Pons (tissue), 1 donor: ENCODE results near the gene PDZRN4.
"Not testable (repeated sequence)": the region's sequence is repeated elsewhere in the genome, so short reads cannot be mapped to it uniquely, and the experiment has no call there.

Source experiments
- DNase-seq: peaks from one replicate; pipeline ENCODE4 v3.0.0-alpha.2; 2016; ENCODE audit warnings: low spot score

PDZRN4 gene

DNA sequence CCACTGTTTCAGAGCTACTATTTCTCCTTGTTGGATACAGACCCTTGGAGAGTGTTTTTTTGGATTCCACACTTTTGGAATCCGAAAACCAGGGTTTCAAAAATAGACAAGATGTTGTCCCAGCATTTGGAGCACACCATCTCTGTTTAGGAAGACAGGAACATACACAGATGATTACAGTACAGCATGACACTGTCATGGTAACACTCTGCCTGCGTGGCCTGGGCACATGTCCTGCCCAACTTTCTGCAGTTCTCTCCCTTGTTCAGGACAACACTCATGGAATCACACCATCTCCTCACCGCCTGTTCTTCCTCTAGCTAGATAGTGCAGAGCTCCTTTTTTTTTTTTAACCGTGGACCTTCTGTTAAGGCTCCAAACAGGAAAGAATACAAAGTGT lies 369.2 kb downstream of the PDZRN4 start:
- DNase-seq = no peak

DNA sequence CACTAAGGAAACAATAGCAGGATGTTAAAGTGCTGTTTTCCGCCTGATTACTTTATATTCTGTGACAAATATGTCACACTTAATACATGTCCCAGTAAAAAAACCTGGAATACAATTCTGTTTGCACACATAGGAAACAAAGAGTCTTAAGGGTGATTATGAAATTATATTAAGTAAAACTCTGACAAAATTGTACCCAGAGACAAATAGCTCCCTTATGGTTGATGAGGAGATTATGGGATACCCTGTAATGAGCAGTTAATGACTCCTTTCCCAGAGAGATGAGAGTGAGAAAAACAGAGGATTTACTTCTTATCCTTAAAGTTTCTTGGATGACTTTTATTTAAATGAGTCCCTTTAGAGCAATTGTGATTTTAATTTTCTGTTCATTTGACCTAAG lies 370.6 kb downstream of the PDZRN4 start:
- no peak for DNase-seq

DNA sequence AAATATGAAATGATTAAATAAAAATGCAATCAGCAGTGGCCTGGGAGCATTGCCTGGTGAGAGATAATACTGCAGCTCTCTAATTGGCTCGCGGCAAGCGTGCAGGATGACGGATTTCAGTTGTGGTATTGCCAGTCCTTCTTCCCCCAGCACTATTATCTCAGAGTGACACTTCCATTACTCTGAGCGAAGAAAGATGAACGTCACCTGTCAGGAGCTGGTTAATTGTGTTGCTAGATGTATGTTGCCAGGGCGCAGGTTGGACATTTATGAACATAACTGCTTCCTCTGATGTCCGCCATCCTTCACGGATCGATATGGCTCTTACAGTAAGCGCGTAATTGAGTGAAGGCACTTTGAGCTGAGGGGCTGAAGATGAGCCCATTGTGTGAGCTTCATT lies 374.9 kb downstream of the PDZRN4 start:
- DNase-seq = no peak

DNA sequence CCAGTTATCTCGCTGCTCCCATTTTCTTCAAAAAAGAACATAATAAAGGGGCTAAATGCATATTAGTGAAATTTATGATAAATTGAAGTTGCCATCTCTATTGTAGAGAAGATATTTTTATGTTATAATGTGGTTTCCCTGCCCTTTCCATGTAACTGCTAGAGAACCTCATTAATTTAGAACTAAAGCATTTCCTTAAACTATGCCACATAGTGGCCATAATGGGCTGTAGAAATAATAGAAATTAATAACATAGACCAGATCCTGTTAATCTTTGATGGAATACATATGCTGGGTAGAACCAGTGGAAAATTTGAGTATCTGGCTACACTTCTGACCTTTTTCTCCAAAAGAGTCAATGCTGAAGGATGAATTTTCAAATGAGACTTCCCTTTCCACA lies 376.7 kb downstream of the PDZRN4 start:
- DNase-seq = no peak

DNA sequence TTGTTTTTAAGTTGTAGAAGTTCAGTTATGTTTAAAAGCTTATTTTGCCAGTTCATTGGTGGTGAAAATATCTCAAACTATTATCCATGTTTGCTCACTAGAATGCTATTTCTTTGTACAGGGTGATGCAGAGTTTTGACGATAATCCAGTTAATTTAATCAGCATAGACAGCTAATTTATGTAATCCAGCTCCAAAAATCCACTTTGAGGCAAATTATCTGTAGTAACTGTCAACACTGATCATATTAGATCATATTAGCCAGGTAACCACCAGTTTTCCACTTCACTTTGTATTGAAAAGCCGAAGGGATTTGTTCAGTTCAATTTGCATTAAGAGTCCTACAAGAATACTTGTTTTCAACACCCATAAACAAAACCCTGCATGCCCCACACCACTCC lies 378.6 kb downstream of the PDZRN4 start:
- no peak for DNase-seq

DNA sequence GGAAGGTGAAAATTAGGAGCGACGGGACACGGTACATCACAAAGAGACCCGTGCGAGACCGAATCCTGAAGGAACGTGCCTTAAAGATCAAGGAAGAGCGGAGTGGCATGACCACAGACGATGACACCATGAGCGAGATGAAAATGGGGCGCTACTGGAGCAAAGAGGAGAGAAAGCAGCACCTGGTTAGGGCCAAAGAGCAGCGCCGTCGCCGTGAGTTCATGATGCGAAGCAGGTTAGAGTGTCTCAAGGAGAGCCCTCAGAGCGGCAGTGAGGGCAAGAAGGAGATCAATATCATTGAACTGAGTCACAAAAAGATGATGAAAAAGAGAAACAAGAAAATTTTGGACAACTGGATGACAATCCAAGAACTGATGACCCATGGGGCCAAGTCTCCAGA lies 385.3 kb downstream of the PDZRN4 start:
- DNase-seq = no peak

DNA sequence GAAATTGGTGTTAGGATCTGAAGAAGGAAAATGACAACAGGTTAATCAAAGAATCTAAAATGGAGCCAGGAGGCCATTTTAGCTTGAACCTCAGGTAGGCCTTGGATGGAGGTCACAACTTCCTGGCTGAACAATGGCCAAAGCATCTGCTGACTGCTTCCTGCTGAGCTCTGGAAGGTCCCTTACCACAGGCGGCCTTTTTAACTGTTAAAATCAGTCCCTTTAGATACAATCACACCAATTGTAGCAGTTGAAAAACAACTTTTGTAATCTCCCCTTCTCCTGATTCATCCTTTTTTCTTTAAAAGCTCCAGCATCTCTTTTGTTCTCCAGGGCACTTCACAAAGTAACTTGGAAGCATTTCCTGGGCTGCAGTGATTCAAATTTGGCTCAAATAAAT lies 388.8 kb downstream of the PDZRN4 start:
- DNase-seq = no peak

DNA sequence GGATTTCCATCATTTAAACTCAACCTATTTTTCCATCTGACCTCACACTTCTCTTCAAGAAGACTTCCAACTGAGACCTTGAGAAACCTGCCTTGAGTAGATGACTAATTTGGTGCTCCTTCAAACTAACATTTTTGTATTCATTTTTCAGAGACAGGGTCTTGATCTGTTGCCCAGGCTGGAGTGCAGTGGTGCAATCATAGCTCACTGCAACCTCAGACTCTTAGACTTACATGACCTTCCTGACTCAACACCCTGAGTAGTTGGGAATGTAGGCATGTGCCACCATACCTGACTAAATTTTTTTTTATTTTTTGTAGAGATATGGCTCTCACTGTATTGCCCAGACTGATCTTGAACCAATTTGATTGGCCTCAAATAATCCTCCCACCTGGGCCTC lies 389.9 kb downstream of the PDZRN4 start:
- no peak for DNase-seq

DNA sequence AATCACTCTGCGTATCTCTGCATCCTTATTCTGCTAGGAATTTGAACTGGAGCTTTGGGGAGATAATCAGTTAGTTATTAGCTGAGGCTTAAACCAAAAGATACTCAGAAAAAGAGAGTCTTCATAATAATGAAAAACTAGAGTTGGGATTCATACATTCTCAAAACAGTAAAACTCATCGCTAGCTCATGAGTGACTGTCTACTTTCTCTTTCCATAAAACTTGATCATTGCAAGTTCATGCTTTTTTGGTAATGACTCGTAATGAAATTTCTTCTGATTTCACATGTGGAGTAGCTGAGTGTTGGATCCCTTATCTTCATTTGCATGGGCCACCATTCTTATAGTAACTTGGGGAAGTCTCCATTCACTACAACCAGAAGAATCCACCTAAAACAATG lies 397.7 kb downstream of the PDZRN4 start:
- DNase-seq = no peak

DNA sequence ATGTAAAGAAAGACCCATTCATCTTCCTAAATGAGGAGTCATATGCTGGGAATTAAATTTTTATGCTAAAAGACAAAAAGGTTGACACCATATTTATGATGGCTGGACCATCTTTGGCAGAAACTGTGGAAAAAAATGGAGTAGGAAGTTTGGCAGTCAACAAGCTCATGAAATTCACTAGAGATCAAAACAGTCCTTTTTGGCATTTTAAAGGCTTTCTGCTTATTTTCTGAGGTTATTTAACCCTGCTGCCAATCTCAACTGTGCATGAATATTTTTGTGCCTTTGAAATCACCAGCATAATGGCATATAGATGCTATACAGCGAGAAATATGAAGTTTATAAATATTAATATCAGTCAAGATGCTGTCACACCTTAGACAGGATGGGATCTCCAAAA lies 399.5 kb downstream of the PDZRN4 start:
- DNase-seq = no peak

DNA sequence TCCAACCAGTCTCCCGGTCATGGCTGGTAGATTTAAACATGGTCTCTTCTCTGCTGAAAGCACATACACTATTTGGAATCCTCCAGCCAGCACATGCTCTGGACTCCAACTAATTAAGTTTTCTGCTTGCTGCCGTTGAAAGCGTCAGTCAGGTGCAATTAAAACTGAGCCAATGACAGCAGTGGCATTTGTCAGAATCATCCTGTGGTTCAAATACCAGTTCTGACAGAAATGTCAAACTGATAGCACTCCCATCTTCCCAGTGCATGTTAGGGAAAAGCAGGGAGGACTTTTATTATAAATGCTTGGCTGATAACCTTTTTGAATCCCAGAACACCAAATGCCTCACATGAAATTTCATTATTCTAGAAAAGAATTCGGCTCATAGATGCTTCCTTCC lies 401.8 kb downstream of the PDZRN4 start:
- no peak for DNase-seq

DNA sequence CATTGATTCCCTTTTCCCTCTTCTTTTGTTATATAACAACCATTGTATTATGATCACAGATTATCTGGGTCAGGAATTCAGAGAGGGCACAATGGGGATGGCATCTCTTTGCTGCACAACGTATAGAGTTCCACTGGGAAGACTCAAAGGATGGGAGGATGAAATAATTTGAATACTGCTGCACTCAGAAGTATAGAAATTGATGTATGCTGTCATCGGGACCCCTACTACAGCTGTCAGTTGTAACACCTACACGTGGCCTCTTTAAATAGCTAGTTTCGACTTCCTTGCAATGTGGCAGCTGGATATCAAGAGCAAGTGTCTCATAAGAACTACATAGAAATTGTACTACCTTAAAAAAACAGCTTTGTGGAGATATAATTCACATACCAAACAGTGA lies 408.1 kb downstream of the PDZRN4 start:
- DNase-seq = no peak

DNA sequence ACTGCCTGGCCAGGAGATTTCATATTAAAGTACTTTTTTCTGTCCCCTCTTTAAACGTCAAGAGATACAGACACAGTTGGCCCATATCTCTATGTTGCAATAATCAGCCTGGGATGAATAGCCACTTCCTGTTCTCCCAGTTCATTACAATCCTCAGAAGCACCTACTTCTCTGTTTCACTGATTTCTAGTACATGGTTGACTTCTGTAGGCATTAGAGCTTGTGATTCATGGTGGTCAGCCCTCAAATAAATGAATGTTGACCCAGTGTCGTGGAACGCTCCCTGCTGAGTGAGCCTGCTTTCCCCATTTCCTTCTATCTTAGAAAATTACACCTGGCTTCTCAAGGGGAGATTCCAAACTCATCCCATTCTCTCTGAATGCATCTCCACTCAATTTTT lies 416.7 kb downstream of the PDZRN4 start:
- DNase-seq = no peak

DNA sequence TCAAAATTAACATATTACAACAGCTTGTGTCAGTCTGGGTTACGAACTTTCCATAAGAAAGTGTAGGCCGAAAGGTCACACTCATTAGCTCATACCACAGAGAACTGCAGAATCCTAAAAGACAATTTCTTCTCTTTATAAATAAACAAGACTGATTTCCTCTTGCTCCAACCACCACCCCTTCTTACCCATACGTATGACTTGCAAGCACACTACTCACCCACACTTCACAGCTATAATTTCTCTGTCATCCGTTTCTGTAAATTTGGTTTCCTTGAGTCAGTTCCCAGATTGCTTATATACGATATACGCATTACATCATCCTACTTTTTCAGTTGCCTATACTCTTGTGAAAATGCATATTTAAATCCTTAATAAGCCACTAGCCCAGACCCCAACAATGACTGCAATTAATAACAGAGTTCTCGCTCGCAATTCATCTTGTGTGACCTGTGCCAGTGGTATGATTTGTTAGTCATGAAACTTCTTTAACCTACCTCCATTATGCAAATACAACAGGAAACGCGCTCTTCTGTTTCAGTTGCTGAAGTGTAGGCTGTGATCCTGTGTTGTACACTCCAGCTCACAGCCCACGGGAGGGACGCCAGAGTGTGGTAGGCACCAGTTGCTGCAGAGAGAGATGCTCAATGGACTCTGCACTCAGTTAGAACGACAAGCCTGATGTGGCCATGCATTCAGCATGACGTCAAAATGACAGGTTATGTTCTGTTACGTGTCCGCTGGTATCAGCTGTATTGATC lies 417.6 kb downstream of the PDZRN4 start:
- DNase-seq = no peak

DNA sequence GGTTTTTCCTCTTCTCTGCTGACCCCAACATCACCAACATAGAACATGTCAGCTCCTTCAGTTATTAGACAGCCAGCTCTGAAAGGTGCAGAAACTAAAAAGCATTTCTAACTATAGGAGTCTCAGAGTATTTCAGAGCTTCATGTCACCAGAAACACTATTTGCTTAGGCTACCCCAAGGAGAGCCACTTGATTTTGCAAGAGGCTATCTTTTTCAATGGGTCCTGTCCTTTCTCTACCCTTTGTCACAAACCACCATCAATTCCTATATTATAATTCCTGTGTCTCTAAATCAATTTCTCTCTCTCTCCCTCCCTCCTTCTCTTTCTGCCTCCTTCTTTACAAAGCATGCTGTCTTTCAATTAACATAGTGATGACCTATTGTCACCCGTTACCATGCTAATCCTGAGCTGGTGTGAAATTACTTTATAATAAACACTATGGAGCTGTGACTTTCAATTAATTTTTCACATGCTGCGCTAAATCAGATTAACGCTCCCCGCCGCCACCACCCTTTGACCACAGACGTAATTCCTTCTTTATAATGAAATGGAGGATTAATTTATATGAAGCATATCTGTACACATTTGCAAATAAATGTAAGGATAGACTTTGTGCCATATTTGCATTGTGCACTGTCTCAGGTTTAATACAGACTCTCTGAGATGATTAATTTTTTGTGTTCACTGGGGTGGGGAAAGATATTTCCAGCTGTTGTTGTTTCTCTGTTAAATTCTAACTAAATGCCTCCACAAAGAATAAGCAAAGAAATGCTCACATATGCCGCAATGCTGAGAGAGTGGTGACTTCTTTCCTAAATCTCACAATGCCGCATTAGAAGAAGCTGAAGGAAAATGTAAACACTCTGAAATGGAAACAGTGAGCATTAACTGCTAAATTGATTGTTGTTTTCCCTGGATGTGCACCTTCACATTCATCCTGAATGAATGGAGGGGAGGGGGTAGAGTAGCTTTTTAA lies 418.6 kb downstream of the PDZRN4 start:
- DNase-seq = no peak

DNA sequence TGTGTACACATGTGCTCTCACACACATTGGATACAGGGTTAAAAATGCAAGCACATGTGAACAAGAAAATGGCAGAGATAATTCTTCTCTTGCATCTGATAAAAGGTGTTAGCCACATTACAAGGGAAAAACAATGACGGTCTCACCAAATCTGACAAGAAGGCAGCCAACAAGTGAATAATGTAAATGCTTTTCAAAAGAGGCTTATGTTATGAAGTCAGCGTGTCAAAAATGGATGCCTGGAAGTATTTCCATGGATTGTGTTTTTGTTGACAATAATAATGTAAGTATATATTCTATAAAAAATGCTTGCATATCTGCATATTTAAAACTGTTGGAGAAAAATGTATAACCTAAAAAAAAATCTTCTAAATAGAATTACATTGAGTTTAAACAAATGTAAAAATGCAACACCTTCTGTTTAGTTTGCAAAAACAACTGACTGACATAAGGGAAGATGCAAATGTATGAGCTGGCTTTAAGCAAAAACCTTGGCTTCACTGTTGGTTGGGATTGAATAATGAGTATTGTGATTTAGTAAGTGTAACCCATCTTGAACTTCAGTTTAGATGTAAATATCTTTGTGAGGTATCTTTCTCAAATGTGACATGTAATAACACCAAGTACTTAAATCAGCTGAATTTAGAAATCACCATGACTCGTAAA lies 424.9 kb downstream of the PDZRN4 start:
- DNase-seq = no peak

DNA sequence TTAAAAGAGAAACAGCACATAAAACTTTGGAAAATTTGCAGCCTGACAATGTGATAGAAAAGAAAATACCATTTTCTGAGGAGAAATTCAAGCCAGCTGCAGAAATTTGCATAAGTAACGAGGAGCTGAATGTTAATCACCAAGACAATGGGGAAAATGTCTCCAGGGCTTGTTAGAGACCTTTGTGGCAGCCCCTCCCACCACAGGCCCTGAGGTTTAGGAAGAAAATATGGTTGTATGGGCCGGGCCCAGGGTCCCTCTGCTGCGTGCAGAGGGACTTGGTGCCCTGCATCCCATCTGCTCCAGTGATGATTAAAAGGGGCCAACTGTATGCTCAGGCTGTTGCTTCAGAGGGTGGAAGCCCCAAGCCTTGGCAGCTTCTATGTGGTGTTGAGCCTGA lies 427.1 kb downstream of the PDZRN4 start:
- not testable (repeated sequence) for DNase-seq

DNA sequence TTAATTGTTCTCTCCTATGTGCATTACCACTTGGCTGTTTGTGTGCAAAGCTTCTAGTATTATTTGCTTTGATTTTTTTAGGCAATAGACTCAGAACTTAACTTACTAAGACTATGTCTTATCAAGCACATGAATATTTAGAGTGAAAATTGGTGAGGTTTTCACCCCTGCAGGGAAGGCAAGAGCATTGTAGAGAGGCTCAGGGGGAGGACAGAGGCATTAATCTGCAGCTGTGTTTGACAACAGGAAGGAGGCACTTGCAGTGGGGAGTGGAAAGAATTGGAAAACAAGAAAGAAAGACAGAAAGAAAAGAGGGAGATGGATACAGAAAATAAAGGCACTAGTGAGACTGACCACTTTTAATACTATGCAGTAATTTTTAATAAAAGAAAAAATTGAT lies 431.6 kb downstream of the PDZRN4 start:
- DNase-seq = no peak

DNA sequence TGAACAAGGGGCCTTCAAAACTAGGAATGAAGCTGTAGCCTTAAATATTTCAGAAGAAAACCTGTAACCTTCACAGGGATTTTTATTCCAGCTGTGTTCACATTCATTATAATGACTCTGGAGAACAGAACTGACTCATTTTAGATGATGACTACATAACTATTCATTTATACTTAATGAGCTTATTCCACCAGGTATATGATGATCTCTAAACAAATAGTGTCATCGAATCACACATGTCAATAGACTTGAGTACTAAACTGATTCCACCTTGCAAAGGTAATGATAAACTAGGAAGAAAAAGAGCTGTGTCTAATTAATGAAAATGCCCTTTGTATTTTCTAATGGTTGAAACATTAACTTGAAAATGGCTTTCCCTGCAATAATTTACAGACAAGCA lies 433.2 kb downstream of the PDZRN4 start:
- no peak for DNase-seq
